ENCODE measurements around the gene SLC5A4.

Gene SLC5A4

GRCh38 chr22:32236970-32237369 lies 18.2 kb downstream of the SLC5A4 start:
- no peak for TF ChIP-seq CTCF (IDR thresholded peaks at IDR 0.05; ENCODE audit: low read length, missing control alignments)
- H3K4me3 ChIP-seq (replicated peaks; ENCODE audit: low read depth, low read length), result no peak overlapping the region
- DNase-seq (ENCODE audit: low read depth), result no peak

GRCh38 chr22:32233091-32233490 lies 22.1 kb downstream of the SLC5A4 start:
- no peak for TF ChIP-seq CTCF (IDR thresholded peaks at IDR 0.05; ENCODE audit: low read length, missing control alignments)
- no peak overlapping the region for H3K4me3 ChIP-seq (replicated peaks; ENCODE audit: low read depth, low read length)
- DNase-seq (ENCODE audit: low read depth), result no peak

GRCh38 chr22:32232191-32232830 lies 22.8 kb downstream of the SLC5A4 start:
- no peak overlapping the region for H3K4me3 ChIP-seq (replicated peaks; ENCODE audit: low read depth, low read length)
- DNase-seq (ENCODE audit: low read depth), result no peak

GRCh38 chr22:32226326-32227104 lies 28.6 kb downstream of the SLC5A4 start:
- no peak overlapping the region for H3K4me3 ChIP-seq (replicated peaks; ENCODE audit: low read depth, low read length)
- TF ChIP-seq CTCF (IDR thresholded peaks at IDR 0.05; ENCODE audit: low read length, missing control alignments), result no peak
- DNase-seq (ENCODE audit: low read depth), result no peak

More at GRCh38 chr22:32232191-32232830, 22.8 kb downstream of the SLC5A4 start:
- no peak for TF ChIP-seq CTCF (IDR thresholded peaks at IDR 0.05; ENCODE audit: low read length, missing control alignments)

GRCh38 chr22:32222991-32223390 lies 32.2 kb downstream of the SLC5A4 start:
- no peak for TF ChIP-seq CTCF (IDR thresholded peaks at IDR 0.05; ENCODE audit: low read length, missing control alignments)
- no peak for DNase-seq (ENCODE audit: low read depth)
- no peak overlapping the region for H3K4me3 ChIP-seq (replicated peaks; ENCODE audit: low read depth, low read length)

GRCh38 chr22:32219026-32219425 lies 36.1 kb downstream of the SLC5A4 start:
- no peak overlapping the region for H3K4me3 ChIP-seq (replicated peaks; ENCODE audit: low read depth, low read length)
- DNase-seq (ENCODE audit: low read depth), result no peak
- no peak for TF ChIP-seq CTCF (IDR thresholded peaks at IDR 0.05; ENCODE audit: low read length, missing control alignments)

Data from fibroblast of pulmonary artery (primary cell).